DND-41 (cell line): ENCODE data around the gene TMEM219.

ENCODE experiments used
- ATAC-seq: fragments of 200-7000 bp; cut with Tn5 transposase; 3 replicates; pipeline ENCODE4 v1.9.1; 2021; ENCODE audit warnings: low read depth; ENCODE audit not compliant: insufficient read depth
- DNase-seq: peaks from one replicate; pipeline ENCODE4 v3.0.0-alpha.2; 2020
- H2AFZ ChIP-seq: 2 replicates; pipeline ENCODE4 v1.6.0; 2012; ENCODE audit warnings: low read depth, low read length
- H3K27ac ChIP-seq: 2 replicates; pipeline ENCODE4 v1.5.1; 2012; ENCODE audit warnings: low read length, inconsistent platforms
- H3K27me3 ChIP-seq: fragments of 200-600 bp; sonication (generic); 2 replicates; pipeline ENCODE4 v1.6.0; 2012; ENCODE audit warnings: low read length, mild to moderate bottlenecking, inconsistent platforms; ENCODE audit not compliant: insufficient read depth, poor library complexity
- H3K36me3 ChIP-seq: 2 replicates; pipeline ENCODE4 v1.5.1; 2012; ENCODE audit warnings: low read length, inconsistent platforms; ENCODE audit not compliant: insufficient read depth
- H3K4me1 ChIP-seq: 2 replicates; pipeline ENCODE4 v1.5.1; 2012; ENCODE audit warnings: mild to moderate bottlenecking, low read length; ENCODE audit not compliant: insufficient read depth
- H3K4me2 ChIP-seq: 2 replicates; pipeline ENCODE4 v1.6.0; 2012; ENCODE audit warnings: mild to moderate bottlenecking, moderate library complexity, low read length, inconsistent platforms; ENCODE audit not compliant: insufficient read depth
- H3K4me3 ChIP-seq, 2 experiments: fragments of 200-600 bp in 1 of 2; shearing (Covaris generic) in 1 of 2; 2 replicates each; pipeline ENCODE4 v1.5.1; 2012 to 2016; ENCODE audit warnings: inconsistent platforms in 2 of 2, low read length in 2 of 2, mild to moderate bottlenecking in 2 of 2, low read depth in 1 of 2, moderate library complexity in 1 of 2
- H3K79me2 ChIP-seq: 2 replicates; pipeline ENCODE4 v1.6.0; 2012; ENCODE audit warnings: low read length, inconsistent platforms; ENCODE audit not compliant: insufficient read depth
- H3K9ac ChIP-seq: 2 replicates; pipeline ENCODE4 v1.6.0; 2012; ENCODE audit warnings: low read depth, mild to moderate bottlenecking, inconsistent platforms, low read length, moderate library complexity
- H3K9me3 ChIP-seq: 2 replicates; pipeline ENCODE4 v1.5.1; 2012; ENCODE audit warnings: low read length, moderate library complexity, mild to moderate bottlenecking, inconsistent platforms; ENCODE audit not compliant: insufficient read depth, severe bottlenecking
- H4K20me1 ChIP-seq: 2 replicates; pipeline ENCODE4 v1.6.0; 2012; ENCODE audit warnings: low read length; ENCODE audit not compliant: insufficient read depth
- CTCF ChIP-seq: IDR thresholded peaks from 2 replicates; pipeline ENCODE4 v1.5.1; 2012; ENCODE audit warnings: borderline replicate concordance, low read length, moderate library complexity, mild to moderate bottlenecking; ENCODE audit not compliant: poor library complexity, severe bottlenecking; ENCODE audit errors: extremely low read depth
- EZH2 ChIP-seq: IDR thresholded peaks from 3 replicates; pipeline ENCODE4 v1.6.1; 2012; ENCODE audit warnings: borderline replicate concordance, low read depth, mild to moderate bottlenecking, moderate library complexity, low read length, inconsistent platforms; ENCODE audit not compliant: severe bottlenecking

The TMEM219 gene

GRCh38 chr16:29993903-29994599, 32.2 kb downstream of the TMEM219 start:
- Histone ChIP-seq H3K27me3 (no peaks in the 10 kb centered on the region), H3K4me3 (peak overlapping the region in 1 of 2 experiments; percentile 96; a peak in 3 of 4 replicates), H2AFZ (no peak overlapping the region), H3K79me2 (peaks cover 42% of the 10 kb centered on the region), H3K36me3 (peaks cover 74% of the 10 kb centered on the region), H3K9me3 (no peaks in the 10 kb centered on the region), H3K4me1 (peaks cover 37% of the 10 kb centered on the region), H3K4me2 (peak overlapping the region; percentile 91), H3K9ac (peak overlapping the region; percentile 84), H3K27ac (peak overlapping the region; percentile 98), H4K20me1 (peaks cover under 1% of the 10 kb centered on the region; the same call in 1 of the 2 replicates)
- TF ChIP-seq EZH2: no peak
- TF ChIP-seq CTCF: no peak
- no peak for DNase-seq
- ATAC-seq: no peak

- no peak for TF ChIP-seq CTCF
- no peak for TF ChIP-seq EZH2
- ATAC-seq (peak; percentile 62), DNase-seq (peak; percentile 83)
- Histone ChIP-seq H4K20me1 (0 out of 2 replicates have a peak, but pooled peaks cover 3% of the 10 kb centered on the region), H3K36me3 (peaks cover 74% of the 10 kb centered on the region), H3K9ac (peak overlapping the region; percentile 84), H2AFZ (peak overlapping the region; percentile 96), H3K4me1 (peaks cover 37% of the 10 kb centered on the region), H3K27ac (peak overlapping the region; percentile 98), H3K9me3 (no peaks in the 10 kb centered on the region), H3K27me3 (no peaks in the 10 kb centered on the region), H3K4me2 (peak overlapping the region; percentile 91), H3K79me2 (peaks cover 45% of the 10 kb centered on the region), H3K4me3 (peak overlapping the region; percentile 77 to 96; a peak in 3 of 4 replicates)
These were observed 32.9 kb downstream of the TMEM219 start for GRCh38 chr16:29994600-29995323.

GRCh38 chr16:29995324-29995910, 33.5 kb downstream of the TMEM219 start, which contains the start of gene HIRIP3:
HIRIP3 (minus strand) TSS chr16:29995617; CDS start chr16:29995605, 12 bp downstream.
- Histone ChIP-seq H3K27ac (peak within 1 kb of the TSS; percentile 98), H3K9ac (peak within 1 kb of the TSS; percentile 84), H2AFZ (peak within 1 kb of the TSS; percentile 96), H3K79me2 (peaks cover 47% of the 10 kb centered on the region), H4K20me1 (0 out of 2 replicates have a peak, but pooled peaks cover 3% of the 10 kb centered on the region), H3K36me3 (peaks cover 72% of the 10 kb centered on the region), H3K4me3 (peak within 1 kb of the TSS; percentile 77 to 96), H3K9me3 (no peaks in the 10 kb centered on the region), H3K4me2 (peak within 1 kb of the TSS; percentile 91), H3K4me1 (peaks cover 37% of the 10 kb centered on the region), H3K27me3 (no peaks in the 10 kb centered on the region)
- DNase-seq (peak; percentile 90), ATAC-seq (peak; percentile 52)
- TF ChIP-seq EZH2: no peak
- TF ChIP-seq CTCF: no peak
